Measurements from ENCODE around the gene FSTL1. TPM values are rescaled to one million over a fixed set of nuclear protein-coding genes. Genes with fewer than 3 reads are reported as not detected.

Gene FSTL1
- total and polyA plus RNA-seq, 2 donors (not counting 1 experiment from before 2014, with no cell fraction given), result 0.15 TPM; not detected in 1

DNA sequence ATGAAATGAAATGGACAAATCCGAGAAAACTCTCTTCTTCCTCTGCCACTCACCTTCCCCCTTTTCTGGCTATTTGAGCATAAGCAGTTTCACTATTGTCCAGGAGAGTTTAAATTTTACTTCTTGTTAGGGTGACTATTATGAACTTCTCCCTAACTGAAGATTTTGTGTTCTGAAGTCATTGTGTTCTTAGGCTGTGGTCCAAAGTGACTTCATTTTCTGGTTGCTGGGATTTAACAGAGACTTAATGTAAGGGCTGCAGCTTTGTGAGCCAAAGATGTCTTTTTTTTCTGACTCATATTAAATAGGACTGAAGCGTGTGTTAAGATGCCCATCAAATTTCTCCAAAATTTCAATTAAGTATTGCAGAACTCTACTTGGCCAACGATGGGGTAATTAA is 46.5 kb upstream of the FSTL1 start:
- Mint-ChIP-seq H3K27me3 (peaks cover 18% of the 10 kb centered on the region), H3K9me3 (ENCODE audit: insufficient read depth) (peaks cover 8% of the 10 kb centered on the region), H3K4me3 (no peak overlapping the region), H3K27ac (no peak overlapping the region), H3K4me1 (no peaks in the 10 kb centered on the region)
- intact Hi-C loops (cut with micrococcal nuclease), result no loop called here
- TF ChIP-seq, protein P1, sequence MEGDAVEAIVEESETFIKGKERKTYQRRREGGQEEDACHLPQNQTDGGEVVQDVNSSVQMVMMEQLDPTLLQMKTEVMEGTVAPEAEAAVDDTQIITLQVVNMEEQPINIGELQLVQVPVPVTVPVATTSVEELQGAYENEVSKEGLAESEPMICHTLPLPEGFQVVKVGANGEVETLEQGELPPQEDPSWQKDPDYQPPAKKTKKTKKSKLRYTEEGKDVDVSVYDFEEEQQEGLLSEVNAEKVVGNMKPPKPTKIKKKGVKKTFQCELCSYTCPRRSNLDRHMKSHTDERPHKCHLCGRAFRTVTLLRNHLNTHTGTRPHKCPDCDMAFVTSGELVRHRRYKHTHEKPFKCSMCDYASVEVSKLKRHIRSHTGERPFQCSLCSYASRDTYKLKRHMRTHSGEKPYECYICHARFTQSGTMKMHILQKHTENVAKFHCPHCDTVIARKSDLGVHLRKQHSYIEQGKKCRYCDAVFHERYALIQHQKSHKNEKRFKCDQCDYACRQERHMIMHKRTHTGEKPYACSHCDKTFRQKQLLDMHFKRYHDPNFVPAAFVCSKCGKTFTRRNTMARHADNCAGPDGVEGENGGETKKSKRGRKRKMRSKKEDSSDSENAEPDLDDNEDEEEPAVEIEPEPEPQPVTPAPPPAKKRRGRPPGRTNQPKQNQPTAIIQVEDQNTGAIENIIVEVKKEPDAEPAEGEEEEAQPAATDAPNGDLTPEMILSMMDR (IDR thresholded peaks at IDR 0.05), result no peak
- no peak for TF ChIP-seq EZH2 (IDR thresholded peaks at IDR 0.05; ENCODE audit: borderline replicate concordance, insufficient read depth, low read depth, low read length, poor library complexity, severe bottlenecking)
- ChIA-PET CTCF (no interaction called here), POLR2A (no interaction called here)
- Histone ChIP-seq H3K9ac (ENCODE audit: low read length) (no peak overlapping the region), H3K4me2 (replicated peaks; ENCODE audit: low read depth, low read length, poor library complexity, severe bottlenecking) (no peak overlapping the region), H3K27me3 (replicated peaks in 1 of 4; ENCODE audit: control extremely low read depth in 1 of 4, control insufficient read depth in 3 of 4, insufficient read depth in 4 of 4, low read length in 3 of 4) (peaks cover 0 to 3% (median 0%) of the 10 kb centered on the region in 4 experiments), H4K20me1 (ENCODE audit: control insufficient read depth, insufficient read depth, low read length, poor library complexity, severe bottlenecking) (no peaks in the 10 kb centered on the region), H2AFZ (ENCODE audit: insufficient read depth, low read depth, low read length, poor library complexity, severe bottlenecking) (no peak overlapping the region), H3K27ac (ENCODE audit: low read length in 2 of 2) (no peak overlapping the region), H3K9me3 (ENCODE audit: control extremely low read depth in 1 of 3, control insufficient read depth in 2 of 3, insufficient read depth in 1 of 3, low read length in 2 of 3) (peaks cover 0 to 7% (median 1%) of the 10 kb centered on the region in 3 donors), H3K4me1 (ENCODE audit: control insufficient read depth in 2 of 2, insufficient read depth in 2 of 2, low read length in 2 of 2) (no peaks in the 10 kb centered on the region), H3K4me3 (ENCODE audit: control extremely low read depth in 1 of 5, extremely low read depth in 1 of 5, insufficient read depth in 1 of 5, low read depth in 2 of 5, low read length in 4 of 5) (no peak overlapping the region), H3K79me2 (ENCODE audit: control insufficient read depth, insufficient read depth, low read length) (no peaks in the 10 kb centered on the region), H3K36me3 (replicated peaks in 1 of 2; ENCODE audit: control extremely low read depth in 1 of 2, control insufficient read depth in 1 of 2, extremely low read depth in 1 of 2, insufficient read depth in 2 of 2, low read length in 1 of 2) (no peaks in the 10 kb centered on the region)
- ATAC-seq (ENCODE audit: low read depth) (no peak), DNase-seq (no peak)
- WGBS (ENCODE audit: insufficient coverage), result no CpG with 5 or more reads among the region's 3 CpGs

DNA sequence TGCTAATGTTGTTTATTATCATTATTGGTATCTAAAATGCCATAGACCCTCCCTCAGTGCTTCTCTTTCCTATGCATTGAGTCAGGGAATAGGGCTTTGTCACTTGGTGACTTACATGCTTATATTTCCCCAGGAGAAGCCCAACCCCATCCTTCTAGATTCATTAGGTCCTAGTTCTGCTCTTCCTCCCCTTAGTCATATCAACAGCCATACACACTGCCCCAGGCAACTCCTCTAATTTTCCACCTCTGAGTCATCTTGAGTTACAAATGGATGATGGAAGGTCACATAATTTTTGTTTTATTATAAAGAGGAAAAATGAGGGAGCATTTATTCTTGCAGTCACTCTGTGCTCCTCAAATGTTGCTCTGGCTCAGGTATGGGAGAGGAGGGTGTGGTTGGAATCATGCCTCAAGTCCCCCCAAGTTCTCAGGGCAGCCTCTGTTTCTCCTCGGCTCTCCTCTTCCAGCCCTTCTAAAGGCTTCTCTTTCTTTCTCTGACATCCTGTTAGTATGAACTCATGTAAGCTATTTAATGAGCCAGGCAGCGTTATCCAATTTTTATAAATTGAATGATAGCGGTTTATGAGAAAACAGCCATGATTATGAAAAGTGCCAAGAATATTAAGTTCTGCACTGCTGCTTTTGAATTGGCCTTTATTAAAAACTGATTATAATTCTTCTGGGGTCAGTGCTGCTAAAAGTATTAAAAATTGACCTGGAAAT is 45.6 kb upstream of the FSTL1 start:
- H3K4me2 ChIP-seq (replicated peaks; ENCODE audit: low read depth, low read length, poor library complexity, severe bottlenecking), result no peak overlapping the region
- intact Hi-C loops (cut with micrococcal nuclease), result no loop called here

More for the DNA sequence above, 45.6 kb upstream of the FSTL1 start:
- peaks cover 8% of the 10 kb centered on the region for H3K9me3 Mint-ChIP-seq (ENCODE audit: insufficient read depth)
- H3K4me3 Mint-ChIP-seq, result no peak overlapping the region
- Histone ChIP-seq H3K9me3 (ENCODE audit: control extremely low read depth in 1 of 3, control insufficient read depth in 2 of 3, insufficient read depth in 1 of 3, low read length in 2 of 3) (peaks cover 0 to 7% (median 1%) of the 10 kb centered on the region in 3 donors), H3K79me2 (ENCODE audit: control insufficient read depth, insufficient read depth, low read length) (no peaks in the 10 kb centered on the region), H3K27me3 (replicated peaks in 1 of 4; ENCODE audit: control extremely low read depth in 1 of 4, control insufficient read depth in 3 of 4, insufficient read depth in 4 of 4, low read length in 3 of 4) (peaks cover 0 to 3% (median 0%) of the 10 kb centered on the region in 4 experiments), H3K27ac (ENCODE audit: low read length in 2 of 2) (no peak overlapping the region), H2AFZ (ENCODE audit: insufficient read depth, low read depth, low read length, poor library complexity, severe bottlenecking) (no peak overlapping the region), H3K4me1 (ENCODE audit: control insufficient read depth in 2 of 2, insufficient read depth in 2 of 2, low read length in 2 of 2) (no peaks in the 10 kb centered on the region), H4K20me1 (ENCODE audit: control insufficient read depth, insufficient read depth, low read length, poor library complexity, severe bottlenecking) (no peaks in the 10 kb centered on the region), H3K9ac (ENCODE audit: low read length) (no peak overlapping the region), H3K36me3 (replicated peaks in 1 of 2; ENCODE audit: control extremely low read depth in 1 of 2, control insufficient read depth in 1 of 2, extremely low read depth in 1 of 2, insufficient read depth in 2 of 2, low read length in 1 of 2) (no peaks in the 10 kb centered on the region), H3K4me3 (ENCODE audit: control extremely low read depth in 1 of 5, extremely low read depth in 1 of 5, insufficient read depth in 1 of 5, low read depth in 2 of 5, low read length in 4 of 5) (no peak overlapping the region)
- DNase-seq, result no peak
- CTCF ChIA-PET, result no interaction called here
- WGBS (ENCODE audit: insufficient coverage), result 82% methylated on average over 2 of the region's 3 CpGs
- POLR2A ChIA-PET, result no interaction called here
- no peak overlapping the region for H3K27ac Mint-ChIP-seq
- no peak for ATAC-seq (ENCODE audit: low read depth)
- peaks cover 27% of the 10 kb centered on the region for H3K27me3 Mint-ChIP-seq
- no peak for TF ChIP-seq EZH2 (IDR thresholded peaks at IDR 0.05; ENCODE audit: borderline replicate concordance, insufficient read depth, low read depth, low read length, poor library complexity, severe bottlenecking)
- TF ChIP-seq, protein P1 (IDR thresholded peaks at IDR 0.05), result no peak
- H3K4me1 Mint-ChIP-seq, result no peaks in the 10 kb centered on the region

Measured in B cell (primary cell).